GM18508 (cell line): ENCODE results near the gene TMEM240.
"Not testable (repeated sequence)": the region's sequence is repeated elsewhere in the genome, so short reads cannot be mapped to it uniquely, and the experiment has no call there.

Source experiments
- ATAC-seq: cut with Tn5 transposase; IDR thresholded peaks from one replicate; pipeline ENCODE4 v1.9.1; 2021; ENCODE audit warnings: moderate number of reproducible peaks; ENCODE audit not compliant: insufficient read depth, unreplicated experiment

The TMEM240 gene

DNA sequence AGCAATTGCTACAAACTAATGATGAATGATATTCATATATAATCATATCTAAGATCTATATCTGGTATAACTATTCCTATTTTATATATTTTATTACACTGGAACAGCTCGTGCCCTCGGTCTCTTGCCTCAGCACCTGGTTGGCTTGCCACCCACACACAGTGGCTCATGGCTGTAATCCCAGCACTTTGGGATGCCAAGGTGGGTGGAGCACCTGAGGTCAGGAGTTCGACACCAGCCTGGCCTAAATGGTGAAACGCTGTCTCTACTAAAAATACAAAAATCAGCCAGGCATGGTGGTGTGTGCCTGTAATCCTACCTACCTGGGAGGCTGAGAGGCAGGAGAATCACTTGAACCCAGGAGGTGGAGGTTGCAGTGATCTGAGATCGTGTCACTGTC, 34.6 kb downstream of the TMEM240 start:
- ATAC-seq = not testable (repeated sequence)

DNA sequence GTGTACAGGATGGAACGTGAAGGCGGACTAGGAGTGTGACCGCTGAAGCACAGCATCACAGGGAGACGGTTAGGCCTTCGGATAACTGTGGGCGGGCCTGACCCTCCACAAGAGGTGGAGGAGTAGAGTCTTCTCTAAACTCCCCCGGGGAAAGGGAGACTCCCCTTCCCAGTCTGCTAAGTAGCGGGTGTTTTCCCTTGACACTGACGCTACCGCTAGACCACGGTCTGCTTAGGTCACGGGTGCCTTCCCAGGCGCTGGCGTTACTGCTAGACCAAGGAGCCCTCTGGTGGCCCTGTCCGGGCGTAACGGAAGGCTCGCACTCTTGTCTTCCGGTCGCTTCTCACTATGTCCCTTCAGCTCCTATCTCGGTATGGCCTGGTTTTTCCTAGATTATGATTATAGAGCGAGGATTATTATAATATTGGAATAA, 35.0 kb downstream of the TMEM240 start:
- not testable (repeated sequence) for ATAC-seq

- ATAC-seq = not testable (repeated sequence)
Observed at GRCh38 chr1:1504777-1505365, 35.6 kb downstream of the TMEM240 start.

GRCh38 chr1:1495461-1495975, 44.9 kb downstream of the TMEM240 start:
- ATAC-seq = not testable (repeated sequence)

DNA sequence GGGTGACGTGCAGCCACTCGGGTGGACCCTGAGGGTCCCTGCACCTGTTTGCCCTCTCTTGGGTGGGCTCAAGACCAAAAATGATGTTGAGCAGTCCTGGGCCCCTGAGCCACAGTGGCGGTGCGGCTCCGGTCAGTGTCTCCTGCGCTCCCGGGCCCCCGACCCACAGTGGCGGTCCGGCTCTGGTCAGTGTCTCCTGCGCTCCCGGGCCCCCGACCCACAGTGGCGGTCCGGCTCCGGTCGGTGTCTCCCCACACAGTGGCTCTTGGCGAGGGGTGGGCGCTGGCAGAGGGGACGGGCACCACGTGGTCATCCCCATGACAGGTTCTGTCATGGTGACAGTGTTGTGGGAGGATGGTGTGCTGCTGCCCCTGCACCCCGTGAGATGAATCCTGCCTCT, 46.1 kb downstream of the TMEM240 start:
- not testable (repeated sequence) for ATAC-seq

- ATAC-seq = no peak
Observed at GRCh38 chr1:1491601-1492000, 48.8 kb downstream of the TMEM240 start.

DNA sequence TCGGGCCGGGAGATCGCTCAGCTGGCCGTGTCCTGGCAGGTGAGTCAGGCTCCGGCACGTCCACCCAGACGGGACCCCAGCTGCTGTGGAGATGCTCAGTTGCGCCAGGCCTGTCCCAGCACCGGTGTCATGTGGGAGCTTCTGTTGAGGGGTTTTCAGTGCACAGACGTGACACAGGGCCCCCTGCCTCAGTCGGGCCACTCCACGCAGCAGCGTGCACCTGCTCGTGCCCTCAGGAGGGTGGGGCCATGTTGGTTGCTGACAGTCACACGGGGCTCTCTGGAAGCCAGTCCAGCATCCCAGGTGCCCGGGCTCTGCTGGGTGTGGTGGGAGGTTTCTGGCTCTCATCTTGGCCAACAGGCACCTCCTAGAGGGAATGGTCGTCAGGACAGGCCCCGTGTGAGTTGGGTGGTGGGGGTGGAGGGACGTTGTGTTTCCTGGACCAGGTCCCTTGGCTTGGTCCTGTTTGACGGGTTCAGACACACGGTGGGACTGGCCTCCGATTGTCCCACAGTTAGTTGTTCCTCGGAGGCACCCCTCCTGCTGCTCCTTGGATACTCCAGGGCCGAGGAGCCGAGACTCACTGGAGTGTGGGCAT, 49.7 kb downstream of the TMEM240 start:
- no peak for ATAC-seq

DNA sequence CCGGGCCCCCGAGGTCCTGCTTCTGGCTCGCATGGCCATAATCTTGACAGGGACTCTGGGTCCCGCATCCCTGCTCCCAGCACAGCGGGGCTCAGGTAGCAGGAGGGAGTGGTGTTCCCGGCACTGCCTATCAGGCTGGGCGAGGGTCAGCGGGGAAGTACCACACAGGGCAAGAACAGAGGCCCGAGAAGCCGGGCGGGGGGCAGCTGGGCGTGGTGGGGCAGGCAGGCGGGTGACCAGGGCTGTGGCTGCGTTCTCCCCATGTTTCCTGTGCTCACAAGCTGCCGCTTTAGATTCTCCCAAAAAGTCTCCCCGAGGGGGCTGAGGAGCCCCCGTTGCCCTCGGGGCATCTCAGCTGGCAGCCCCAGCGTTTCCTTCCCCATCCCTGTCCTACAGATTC, 50.6 kb downstream of the TMEM240 start:
- ATAC-seq = no peak

DNA sequence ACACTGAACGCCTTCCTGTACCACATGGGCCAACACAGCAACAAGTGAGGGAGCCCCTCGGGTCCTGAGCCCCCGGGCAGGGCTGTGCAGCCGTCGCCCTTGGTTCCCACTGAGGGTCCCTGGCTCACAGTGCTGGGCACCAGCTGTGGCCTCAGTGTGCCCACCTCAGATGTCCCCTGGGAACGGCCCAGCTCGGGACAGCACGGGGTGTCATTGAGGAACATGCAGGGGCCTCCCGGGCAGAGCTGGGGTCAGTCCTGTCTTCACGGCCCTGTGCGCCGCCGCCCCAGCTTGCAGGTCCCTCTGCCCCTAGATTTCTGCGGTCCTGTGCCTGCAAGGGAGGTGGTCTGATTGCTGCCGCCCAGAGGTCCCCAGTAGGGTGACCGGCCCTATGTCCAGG, 51.2 kb downstream of the TMEM240 start:
- no peak for ATAC-seq

DNA sequence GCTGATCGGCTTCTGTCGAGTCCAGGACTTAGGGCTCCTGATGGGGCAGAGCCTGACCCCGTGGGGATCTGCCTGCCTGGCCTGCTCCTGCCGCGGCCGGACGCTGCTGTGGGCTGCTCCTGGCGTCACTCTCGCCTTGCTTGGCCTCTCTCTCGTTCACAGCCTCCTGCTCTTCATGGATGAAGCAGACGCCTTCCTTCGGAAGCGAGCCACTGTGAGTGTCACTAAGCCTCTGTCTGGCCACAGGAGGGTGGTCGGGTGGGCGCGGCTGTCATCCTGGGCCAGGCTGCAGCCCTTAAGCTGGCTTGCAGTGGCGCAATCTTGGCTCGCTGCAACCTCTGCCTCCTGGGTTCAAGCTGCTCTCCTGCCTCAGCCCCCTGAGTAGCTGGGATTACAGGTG, 52.7 kb downstream of the TMEM240 start:
- ATAC-seq = no peak

DNA sequence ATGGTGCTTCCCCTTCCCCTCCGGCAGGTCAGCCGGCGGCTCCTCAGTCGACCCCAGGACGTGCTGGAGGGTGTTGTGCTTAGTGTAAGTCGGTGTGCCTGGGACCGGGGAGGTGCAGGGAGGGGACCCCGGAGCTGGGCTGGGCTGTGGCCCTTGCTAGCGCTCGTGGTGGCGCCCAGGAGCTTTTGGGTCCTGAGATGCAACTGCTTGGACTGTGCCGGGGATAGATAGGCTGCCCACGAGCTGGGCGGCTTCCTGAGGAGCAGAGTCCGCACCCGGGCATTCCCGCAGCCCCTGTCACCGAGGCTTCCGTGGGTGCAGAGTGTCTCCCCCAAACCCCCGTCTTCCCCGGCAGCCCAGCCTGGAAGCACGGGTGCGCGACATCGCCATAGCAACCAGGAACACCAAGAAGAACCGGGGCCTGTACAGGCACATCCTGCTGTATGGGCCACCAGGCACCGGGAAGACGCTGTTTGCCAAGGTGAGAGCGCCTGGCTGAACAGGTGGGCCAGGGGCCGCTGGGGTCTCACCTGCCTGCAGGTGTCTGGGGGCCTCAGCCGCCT, 54.6 kb downstream of the TMEM240 start:
- ATAC-seq = not testable (repeated sequence)

DNA sequence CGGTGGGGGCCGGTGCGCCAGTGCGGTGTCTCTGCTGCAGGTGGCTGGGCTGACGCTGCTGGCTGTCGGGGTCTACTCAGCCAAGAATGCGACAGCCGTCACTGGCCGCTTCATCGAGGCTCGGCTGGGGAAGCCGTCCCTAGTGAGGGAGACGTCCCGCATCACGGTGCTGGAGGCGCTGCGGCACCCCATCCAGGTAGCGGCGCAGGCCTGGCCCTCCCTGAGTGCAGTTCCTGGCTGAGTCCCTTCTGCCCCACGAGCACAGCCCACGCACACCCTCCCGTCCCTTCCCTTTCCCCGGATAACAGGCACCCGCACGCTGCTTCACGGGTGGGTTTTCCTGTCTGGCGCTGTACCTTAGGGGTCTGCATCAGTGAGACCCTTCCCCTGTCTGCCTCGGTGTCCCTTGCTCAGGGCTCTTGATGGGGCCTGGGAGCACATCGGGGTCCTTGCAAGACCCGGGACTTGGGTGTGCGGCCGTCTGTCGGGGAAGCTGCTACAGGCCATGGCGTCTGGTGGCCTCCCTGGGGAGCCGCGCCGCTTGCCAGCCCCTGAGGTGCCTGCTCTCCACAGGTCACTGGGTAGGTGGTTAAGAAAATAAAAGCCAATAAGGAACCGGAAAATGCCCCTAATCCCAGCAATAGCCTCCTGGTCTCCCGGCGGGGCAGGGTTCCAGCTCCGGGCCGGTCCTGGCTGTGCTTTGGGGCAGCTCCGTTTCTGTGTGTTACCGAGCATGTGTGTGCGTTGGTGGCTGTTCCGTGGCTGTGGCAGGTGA, 55.3 kb downstream of the TMEM240 start:
- not testable (repeated sequence) for ATAC-seq
